ENCODE measurements around the gene UBTD2. TPM values are rescaled to one million over a fixed set of nuclear protein-coding genes. Genes with fewer than 3 reads are reported as not detected.

Gene UBTD2
- total RNA-seq, 1 experiment from 2014 or later, result 26.1 TPM

GRCh38 chr5:172194985-172195774, 88.4 kb downstream of the UBTD2 start:
- DNase-seq (ENCODE audit: low read depth), result no peak

GRCh38 chr5:172193872-172194271, 89.7 kb downstream of the UBTD2 start, which contains the start of gene EFCAB9:
TSS of gene EFCAB9 (plus strand) at chr5:172194172. CDS start at chr5:172194173, 1 bp downstream.
- DNase-seq (ENCODE audit: low read depth), result no peak

GRCh38 chr5:172189693-172190296, 93.8 kb downstream of the UBTD2 start:
- no peak for DNase-seq (ENCODE audit: low read depth)

- DNase-seq (ENCODE audit: low read depth), result no peak
Observed at GRCh38 chr5:172188893-172189692, 94.5 kb downstream of the UBTD2 start.

GRCh38 chr5:172188033-172188892, 95.3 kb downstream of the UBTD2 start, which contains the start of gene STK10:
TSS of gene STK10 (minus strand) at chr5:172188224. CDS start at chr5:172188042, 182 bp downstream.
- DNase-seq (ENCODE audit: low read depth), result peak; percentile 90

- DNase-seq (ENCODE audit: low read depth), result peak; percentile 52
Observed at GRCh38 chr5:172187118-172188032, 96.2 kb downstream of the UBTD2 start.

- DNase-seq (ENCODE audit: low read depth), result no peak
Observed at GRCh38 chr5:172186114-172186695, 97.4 kb downstream of the UBTD2 start.

GRCh38 chr5:172185096-172185461, 98.5 kb downstream of the UBTD2 start:
- DNase-seq (ENCODE audit: low read depth), result no peak

GRCh38 chr5:172183881-172184280, 99.7 kb downstream of the UBTD2 start:
- DNase-seq (ENCODE audit: low read depth), result no peak

- no peak for DNase-seq (ENCODE audit: low read depth)
Observed at GRCh38 chr5:172182291-172182690, 101.3 kb downstream of the UBTD2 start.

GRCh38 chr5:172180936-172181335, 102.6 kb downstream of the UBTD2 start:
- DNase-seq (ENCODE audit: low read depth), result no peak

- no peak for DNase-seq (ENCODE audit: low read depth)
Observed at GRCh38 chr5:172178991-172179989, 104.3 kb downstream of the UBTD2 start.

GRCh38 chr5:172178301-172178987, 105.1 kb downstream of the UBTD2 start:
- no peak for DNase-seq (ENCODE audit: low read depth)

GRCh38 chr5:172177176-172177575, 106.4 kb downstream of the UBTD2 start:
- no peak for DNase-seq (ENCODE audit: low read depth)

- no peak for DNase-seq (ENCODE audit: low read depth)
Observed at GRCh38 chr5:172175263-172175719, 108.3 kb downstream of the UBTD2 start.

GRCh38 chr5:172173564-172174153, 109.9 kb downstream of the UBTD2 start:
- DNase-seq (ENCODE audit: low read depth), result peak; percentile 40

- no peak for DNase-seq (ENCODE audit: low read depth)
Observed at GRCh38 chr5:172172912-172173563, 110.5 kb downstream of the UBTD2 start.
